Uterus (tissue), 4 donors: ENCODE data around the gene LMAN1L. TPM values are rescaled to one million over a fixed set of nuclear protein-coding genes. Genes with fewer than 3 reads are reported as not detected.

Experiments used
- DNase-seq, 2 donors: peaks; one replicate each; pipeline ENCODE4 v3.0.0-alpha.2; 2019 to 2020
- H3K27ac ChIP-seq, 2 donors: fragments of 200-600 bp; sonication (generic); 1 replicate in 1 of 2; 2 replicates in 1 of 2; pipeline ENCODE4 v1.5.1; 2016 to 2018
- H3K27me3 ChIP-seq, 2 donors: fragments of 200-600 bp; sonication (generic); one replicate each; pipeline ENCODE4 v1.5.1; 2018 to 2019; ENCODE audit warnings: control low read depth in 1 of 2
- H3K36me3 ChIP-seq, 2 donors: fragments of 200-600 bp; sonication (generic); one replicate each; pipeline ENCODE4 v1.5.1; 2019; ENCODE audit warnings: control low read depth in 1 of 2
- H3K4me1 ChIP-seq, 2 donors: fragments of 200-600 bp; sonication (generic); one replicate each; pipeline ENCODE4 v1.5.1; 2018 to 2019; ENCODE audit warnings: control low read depth in 1 of 2
- H3K4me3 ChIP-seq, 2 donors: fragments of 200-600 bp; sonication (generic); 1 replicate in 1 of 2; 2 replicates in 1 of 2; pipeline ENCODE4 v1.5.1; 2018 to 2019; ENCODE audit warnings: mild to moderate bottlenecking in 1 of 2
- H3K9me3 ChIP-seq, 2 donors: fragments of 200-600 bp; sonication (generic); one replicate each; pipeline ENCODE4 v1.5.1; 2019; ENCODE audit warnings: control low read depth in 1 of 2
- CTCF ChIP-seq, 4 experiments: fragments of 200-600 bp in 2 of 4; fragments of 450-650 bp in 2 of 4; sonication (generic) in 2 of 4; IDR thresholded peaks; one replicate each; pipeline ENCODE4 v1.5.1; 2016 to 2019; ENCODE audit warnings: antibody characterized with exemption in 4 of 4, mild to moderate bottlenecking in 2 of 4, moderate library complexity in 1 of 4
- POLR2A ChIP-seq, 2 donors: fragments of 450-650 bp; IDR thresholded peaks; one replicate each; pipeline ENCODE4 v1.6.1; 2016; ENCODE audit warnings: antibody characterized with exemption in 2 of 2, mild to moderate bottlenecking in 1 of 2, moderate library complexity in 1 of 2
- intact Hi-C: fragments of 100-400 bp; cut with DNase I; formaldehyde crosslinking; loops from one replicate; pipeline ENCODE4 v1.15.1; 2023; ENCODE audit warnings: low total_unique reads
- total RNA-seq, 4 donors: library from RNA; depleted of rRNA in 3 of 4; stranded (reverse); fragments of >200 nt in 3 of 4; gene quantifications; one replicate each; pipeline versions ENCODE4 v1.1.0 to v1.2.4, GENCODE V29; 2014 to 2023
- donor health status: DM: yes; HTN: yes; CAD: no.

Gene LMAN1L
- total RNA-seq, 4 donors from 2014 or later = 1.5 TPM; not detected in 3

- no peaks in the 10 kb centered on the region for H3K9me3 ChIP-seq
- H3K36me3 ChIP-seq = no peaks in the 10 kb centered on the region
- H3K4me3 ChIP-seq = no peak overlapping the region
- no peaks in the 10 kb centered on the region for H3K27me3 ChIP-seq
- DNase-seq = no peak
- intact Hi-C loops = no loop called here
- H3K27ac ChIP-seq = no peak overlapping the region
- TF ChIP-seq POLR2A (IDR thresholded peaks at IDR 0.05) (no peak), CTCF (IDR thresholded peaks at IDR 0.05) (no peak)
- no peaks in the 10 kb centered on the region for H3K4me1 ChIP-seq
Observed at GRCh38 chr15:74851960-74852359, 39.3 kb downstream of the LMAN1L start.

GRCh38 chr15:74854453-74855022, 41.9 kb downstream of the LMAN1L start:
- TF ChIP-seq CTCF (IDR thresholded peaks at IDR 0.05) = no peak
- TF ChIP-seq POLR2A (IDR thresholded peaks at IDR 0.05) = no peak
- Histone ChIP-seq H3K36me3 (no peaks in the 10 kb centered on the region), H3K4me3 (no peak overlapping the region), H3K27ac (no peak overlapping the region), H3K27me3 (no peaks in the 10 kb centered on the region), H3K4me1 (no peaks in the 10 kb centered on the region), H3K9me3 (no peaks in the 10 kb centered on the region)
- intact Hi-C loops = no loop called here
- DNase-seq = no peak

- Histone ChIP-seq H3K36me3 (no peaks in the 10 kb centered on the region), H3K9me3 (no peaks in the 10 kb centered on the region), H3K27ac (no peak overlapping the region), H3K27me3 (no peaks in the 10 kb centered on the region), H3K4me1 (no peaks in the 10 kb centered on the region), H3K4me3 (no peak overlapping the region)
- no peak for DNase-seq
- intact Hi-C loops = no loop called here
- no peak for TF ChIP-seq CTCF (IDR thresholded peaks at IDR 0.05)
- no peak for TF ChIP-seq POLR2A (IDR thresholded peaks at IDR 0.05)
Observed at GRCh38 chr15:74855857-74856256, 43.2 kb downstream of the LMAN1L start.

- Histone ChIP-seq H3K27ac (no peak overlapping the region), H3K4me3 (no peak overlapping the region), H3K9me3 (no peaks in the 10 kb centered on the region), H3K27me3 (no peaks in the 10 kb centered on the region), H3K36me3 (no peaks in the 10 kb centered on the region), H3K4me1 (no peaks in the 10 kb centered on the region)
- intact Hi-C loops = no loop called here
- DNase-seq = no peak
- TF ChIP-seq CTCF (IDR thresholded peaks at IDR 0.05) (no peak), POLR2A (IDR thresholded peaks at IDR 0.05) (no peak)
Observed at GRCh38 chr15:74856537-74856936, 43.9 kb downstream of the LMAN1L start.

- H3K4me1 ChIP-seq = no peaks in the 10 kb centered on the region
- no peak overlapping the region for H3K27ac ChIP-seq
- H3K9me3 ChIP-seq = no peaks in the 10 kb centered on the region
- DNase-seq = no peak
- no peak overlapping the region for H3K4me3 ChIP-seq
- H3K27me3 ChIP-seq = no peaks in the 10 kb centered on the region
- TF ChIP-seq CTCF (IDR thresholded peaks at IDR 0.05) (no peak), POLR2A (IDR thresholded peaks at IDR 0.05) (no peak)
- intact Hi-C loops = no loop called here
- H3K36me3 ChIP-seq = no peaks in the 10 kb centered on the region
Observed at GRCh38 chr15:74857082-74857655, 44.5 kb downstream of the LMAN1L start.
